ENCODE data around the gene AKR1B15.
"Not testable (repeated sequence)": the region's sequence is repeated elsewhere in the genome, so short reads cannot be mapped to it uniquely, and the experiment has no call there.

Gene AKR1B15

DNA sequence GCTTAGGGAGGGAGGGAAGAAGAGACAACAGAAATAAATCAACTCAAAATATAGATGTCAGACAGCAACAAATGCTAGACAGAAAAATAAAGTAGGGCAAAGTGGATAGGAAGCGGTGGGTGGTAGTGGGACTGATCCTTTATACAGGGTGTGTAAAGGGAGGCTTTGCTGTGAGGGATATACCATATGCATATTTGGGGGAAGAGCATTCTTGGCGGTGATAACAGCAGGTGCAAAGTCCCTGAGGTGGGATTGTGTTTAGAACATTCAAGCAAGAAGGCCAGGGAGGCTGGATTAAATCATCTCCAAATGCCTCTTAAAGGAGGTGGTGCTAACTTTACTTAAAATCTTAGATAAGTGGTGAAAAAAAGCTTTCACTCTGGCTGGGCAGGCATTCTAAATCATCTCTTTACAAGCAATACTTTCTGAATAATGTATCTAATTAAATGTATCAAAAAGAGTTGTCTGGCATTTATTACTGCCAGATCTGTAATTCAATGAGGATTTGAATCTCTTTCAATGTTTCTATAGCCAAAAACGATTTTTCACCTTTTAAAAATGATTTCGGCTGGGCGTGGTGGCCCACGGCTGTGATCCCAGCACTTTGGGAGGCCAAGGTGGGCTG is 9.4 kb upstream of the AKR1B15 start:
- TF ChIP-seq, protein P1, sequence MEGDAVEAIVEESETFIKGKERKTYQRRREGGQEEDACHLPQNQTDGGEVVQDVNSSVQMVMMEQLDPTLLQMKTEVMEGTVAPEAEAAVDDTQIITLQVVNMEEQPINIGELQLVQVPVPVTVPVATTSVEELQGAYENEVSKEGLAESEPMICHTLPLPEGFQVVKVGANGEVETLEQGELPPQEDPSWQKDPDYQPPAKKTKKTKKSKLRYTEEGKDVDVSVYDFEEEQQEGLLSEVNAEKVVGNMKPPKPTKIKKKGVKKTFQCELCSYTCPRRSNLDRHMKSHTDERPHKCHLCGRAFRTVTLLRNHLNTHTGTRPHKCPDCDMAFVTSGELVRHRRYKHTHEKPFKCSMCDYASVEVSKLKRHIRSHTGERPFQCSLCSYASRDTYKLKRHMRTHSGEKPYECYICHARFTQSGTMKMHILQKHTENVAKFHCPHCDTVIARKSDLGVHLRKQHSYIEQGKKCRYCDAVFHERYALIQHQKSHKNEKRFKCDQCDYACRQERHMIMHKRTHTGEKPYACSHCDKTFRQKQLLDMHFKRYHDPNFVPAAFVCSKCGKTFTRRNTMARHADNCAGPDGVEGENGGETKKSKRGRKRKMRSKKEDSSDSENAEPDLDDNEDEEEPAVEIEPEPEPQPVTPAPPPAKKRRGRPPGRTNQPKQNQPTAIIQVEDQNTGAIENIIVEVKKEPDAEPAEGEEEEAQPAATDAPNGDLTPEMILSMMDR (IDR thresholded peaks at IDR 0.05; ENCODE audit: insufficient read depth, low read length, poor library complexity, severe bottlenecking), result no peak
- no peak for DNase-seq (ENCODE audit: extremely low read depth, insufficient read length)
- H3K27me3 ChIP-seq (replicated peaks; ENCODE audit: control insufficient read depth, insufficient read depth, low read length), result no peaks in the 10 kb centered on the region

DNA sequence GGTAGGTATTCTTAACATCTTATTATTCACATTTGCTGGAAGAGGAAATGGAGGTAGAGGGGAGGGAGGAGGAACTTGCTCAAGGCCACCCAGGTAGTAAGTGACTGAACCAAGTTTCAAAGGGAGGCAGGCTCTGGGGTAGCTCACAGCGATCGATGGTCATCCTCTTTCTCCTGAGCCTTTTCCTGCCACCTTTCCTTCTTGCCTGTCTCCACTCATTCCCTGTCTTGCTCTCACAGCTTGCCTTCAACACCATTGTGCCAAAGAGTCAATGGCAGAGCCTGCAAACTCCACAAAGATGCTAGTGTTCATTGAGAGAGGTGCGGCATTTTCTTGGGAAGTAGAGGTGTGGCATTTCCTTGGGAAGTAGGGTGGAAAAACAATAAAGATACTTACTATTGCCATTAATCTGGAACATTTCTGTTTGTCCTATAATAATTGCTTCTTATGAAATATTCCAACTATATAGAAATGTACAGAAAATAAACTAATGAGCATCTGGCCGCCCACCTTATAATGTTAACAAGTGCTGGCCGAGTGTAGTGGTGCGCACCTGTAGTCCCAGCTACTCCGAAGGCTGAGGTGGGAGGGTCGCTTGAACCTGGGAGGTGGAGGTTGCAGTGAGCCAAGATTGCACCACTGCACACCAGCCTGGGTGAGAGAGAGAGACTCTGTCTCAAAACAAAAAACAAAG is 7.3 kb upstream of the AKR1B15 start:
- not testable (repeated sequence) for H3K4me3 ChIP-seq (replicated peaks; ENCODE audit: low read depth, low read length); H3K27me3 ChIP-seq (replicated peaks; ENCODE audit: control insufficient read depth, insufficient read depth, low read length); H3K36me3 ChIP-seq (ENCODE audit: control insufficient read depth, insufficient read depth, low read length); DNase-seq (ENCODE audit: extremely low read depth, insufficient read length)

More for the DNA sequence above, 9.4 kb upstream of the AKR1B15 start:
- no peak overlapping the region for H3K4me3 ChIP-seq (replicated peaks; ENCODE audit: low read depth, low read length)
- H3K36me3 ChIP-seq (ENCODE audit: control insufficient read depth, insufficient read depth, low read length), result no peaks in the 10 kb centered on the region

GRCh38 chr7:134542195-134542771 is 6.6 kb upstream of the AKR1B15 start:
- H3K27me3 ChIP-seq (replicated peaks; ENCODE audit: control insufficient read depth, insufficient read depth, low read length), result no peaks in the 10 kb centered on the region
- no peak for DNase-seq (ENCODE audit: extremely low read depth, insufficient read length)
- no peak overlapping the region for H3K4me3 ChIP-seq (replicated peaks; ENCODE audit: low read depth, low read length)
- TF ChIP-seq, protein P1 (IDR thresholded peaks at IDR 0.05; ENCODE audit: insufficient read depth, low read length, poor library complexity, severe bottlenecking), result no peak
- H3K36me3 ChIP-seq (ENCODE audit: control insufficient read depth, insufficient read depth, low read length), result no peaks in the 10 kb centered on the region

DNA sequence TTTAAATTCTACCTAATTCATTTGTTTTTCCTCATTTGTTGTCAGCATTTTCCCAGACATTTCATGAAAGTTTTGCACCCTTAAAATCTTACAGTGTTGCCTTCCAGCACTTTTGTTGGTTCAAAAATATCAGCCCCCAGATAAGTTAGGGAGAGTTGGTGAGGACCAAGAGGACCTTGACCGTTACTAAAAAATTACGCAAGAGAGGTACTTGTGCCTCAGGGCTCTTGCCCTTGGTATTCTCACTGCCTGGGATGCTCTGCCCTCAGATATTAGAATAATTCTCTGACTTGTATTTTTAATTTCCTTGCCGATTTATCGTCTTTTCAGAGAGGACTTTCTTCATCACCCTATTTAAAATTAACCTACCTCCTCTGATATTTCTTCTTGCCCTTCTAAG is 3.5 kb upstream of the AKR1B15 start:
- H3K36me3 ChIP-seq (ENCODE audit: control insufficient read depth, insufficient read depth, low read length), result no peaks in the 10 kb centered on the region
- TF ChIP-seq, protein P1 (IDR thresholded peaks at IDR 0.05; ENCODE audit: insufficient read depth, low read length, poor library complexity, severe bottlenecking), result no peak
- DNase-seq (ENCODE audit: extremely low read depth, insufficient read length), result no peak
- H3K27me3 ChIP-seq (replicated peaks; ENCODE audit: control insufficient read depth, insufficient read depth, low read length), result no peaks in the 10 kb centered on the region
- H3K4me3 ChIP-seq (replicated peaks; ENCODE audit: low read depth, low read length), result no peak overlapping the region

GRCh38 chr7:134545918-134546317 is 3.0 kb upstream of the AKR1B15 start:
- Histone ChIP-seq H3K4me3 (replicated peaks; ENCODE audit: low read depth, low read length) (no peak overlapping the region), H3K36me3 (ENCODE audit: control insufficient read depth, insufficient read depth, low read length) (no peaks in the 10 kb centered on the region), H3K27me3 (replicated peaks; ENCODE audit: control insufficient read depth, insufficient read depth, low read length) (no peaks in the 10 kb centered on the region)
- TF ChIP-seq, protein P1 (IDR thresholded peaks at IDR 0.05; ENCODE audit: insufficient read depth, low read length, poor library complexity, severe bottlenecking), result no peak
- DNase-seq (ENCODE audit: extremely low read depth, insufficient read length), result no peak

DNA sequence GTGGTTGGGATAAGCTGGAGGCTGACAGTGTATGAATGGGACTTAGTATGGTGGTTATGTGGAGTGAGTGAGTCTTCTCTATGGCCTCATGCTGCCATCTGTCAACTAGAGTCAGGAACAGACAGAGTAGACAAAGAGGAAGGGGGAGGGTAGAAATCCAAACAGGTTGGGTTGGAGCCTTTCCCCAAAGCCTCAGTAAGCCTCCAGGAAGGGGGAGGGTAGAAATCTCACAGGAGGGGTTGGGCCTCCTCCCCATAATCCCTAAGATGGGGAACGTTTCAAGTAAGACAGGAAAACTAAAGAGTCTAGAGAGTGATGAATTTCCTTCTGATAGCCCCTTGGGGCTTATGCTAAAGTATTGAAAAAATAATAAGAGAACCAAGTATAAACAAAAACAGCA is 2.0 kb upstream of the AKR1B15 start:
- DNase-seq (ENCODE audit: extremely low read depth, insufficient read length), result no peak
- no peaks in the 10 kb centered on the region for H3K27me3 ChIP-seq (replicated peaks; ENCODE audit: control insufficient read depth, insufficient read depth, low read length)
- no peak overlapping the region for H3K4me3 ChIP-seq (replicated peaks; ENCODE audit: low read depth, low read length)

More for the DNA sequence above, 2.0 kb upstream of the AKR1B15 start:
- TF ChIP-seq, protein P1 (IDR thresholded peaks at IDR 0.05; ENCODE audit: insufficient read depth, low read length, poor library complexity, severe bottlenecking), result no peak
- no peaks in the 10 kb centered on the region for H3K36me3 ChIP-seq (ENCODE audit: control insufficient read depth, insufficient read depth, low read length)
